ENCODE data around the gene GARNL3.

The GARNL3 gene

GRCh38 chr9:127279717-127280285, 15.2 kb downstream of the GARNL3 start:
- DNase-seq: no peak

- no peak for DNase-seq
These were observed 16.5 kb downstream of the GARNL3 start for GRCh38 chr9:127280880-127281660.

- DNase-seq: no peak
These were observed 17.3 kb downstream of the GARNL3 start for GRCh38 chr9:127281891-127282290.

- no peak for DNase-seq
These were observed 18.0 kb downstream of the GARNL3 start for GRCh38 chr9:127282611-127283010.

- no peak for DNase-seq
These were observed 18.6 kb downstream of the GARNL3 start for GRCh38 chr9:127283135-127283534.

DNA sequence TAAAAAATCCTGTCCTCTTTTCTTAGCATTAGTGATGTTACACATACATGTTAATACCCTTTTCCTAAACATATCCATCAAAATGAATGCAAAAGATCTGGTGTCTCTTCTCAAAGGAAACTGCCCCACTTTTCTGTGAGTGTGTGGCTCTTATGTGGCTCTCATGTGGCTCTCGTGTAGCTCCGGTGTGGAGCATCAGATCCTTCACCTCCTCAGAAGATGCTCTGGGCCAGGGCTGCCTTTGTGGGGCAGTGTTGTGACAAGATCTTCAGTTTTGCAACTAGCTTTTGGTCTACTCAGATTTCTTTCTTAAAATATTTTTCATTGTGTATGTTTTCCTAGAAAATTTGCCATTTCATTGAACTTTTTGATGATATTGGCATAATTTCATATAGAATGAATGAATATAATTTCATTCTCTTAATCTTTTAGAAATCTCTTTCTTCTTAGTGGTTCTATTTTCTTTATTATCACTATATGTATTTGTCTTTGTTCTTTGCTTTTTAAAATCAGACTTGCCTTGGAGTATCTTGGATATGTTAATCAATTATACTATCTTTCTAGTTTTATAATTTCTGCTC, 19.4 kb downstream of the GARNL3 start:
- no peak for DNase-seq

- DNase-seq: no peak
These were observed 21.4 kb downstream of the GARNL3 start for GRCh38 chr9:127285965-127286364.

DNA sequence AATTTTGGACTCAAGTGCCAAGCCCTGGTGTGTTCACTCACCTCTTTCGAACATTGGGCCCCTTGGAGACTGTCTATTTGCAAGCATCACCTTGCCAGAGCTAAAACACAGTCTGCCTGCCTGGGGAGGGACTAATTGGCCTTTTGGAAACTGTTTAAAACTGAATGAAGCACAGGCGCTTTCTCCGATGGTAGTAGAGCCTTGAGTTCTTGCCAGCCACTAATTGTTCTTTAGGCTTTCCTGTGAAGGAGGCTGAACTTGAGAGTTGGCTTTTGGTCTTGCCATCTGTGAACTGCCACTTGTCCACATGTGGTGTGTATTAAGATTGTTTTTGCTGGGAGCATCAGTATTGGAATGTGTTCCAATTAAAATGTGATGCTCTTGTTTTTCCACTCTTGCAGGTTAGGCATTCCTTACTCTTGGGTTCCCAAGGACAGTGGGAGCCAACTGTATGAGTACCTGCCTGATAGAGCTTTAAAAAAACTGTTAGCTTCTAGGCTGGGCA, 26.0 kb downstream of the GARNL3 start:
- DNase-seq: no peak

GRCh38 chr9:127291246-127291778, 26.7 kb downstream of the GARNL3 start:
- DNase-seq: no peak

DNA sequence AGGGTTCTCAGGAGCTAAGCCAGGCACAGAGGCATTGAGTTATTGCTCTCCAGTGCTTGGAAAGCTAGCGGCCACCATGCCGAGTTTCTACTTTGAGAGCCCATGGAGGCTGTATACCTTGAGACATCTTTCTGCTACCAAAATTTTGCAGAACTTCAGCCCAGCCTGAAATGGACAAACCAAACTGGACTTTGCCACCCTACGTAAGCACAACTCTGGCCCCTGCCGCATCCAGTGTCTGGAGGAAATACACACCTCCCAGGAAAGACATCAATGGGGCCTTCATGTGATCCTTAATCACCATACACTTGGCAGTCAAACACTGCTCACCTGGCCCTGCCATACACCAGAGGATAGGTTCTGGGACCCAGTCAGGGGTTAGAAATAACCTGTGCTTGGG, 27.8 kb downstream of the GARNL3 start:
- no peak for DNase-seq

- no peak for DNase-seq
These were observed 28.8 kb downstream of the GARNL3 start for GRCh38 chr9:127293328-127293727.

DNA sequence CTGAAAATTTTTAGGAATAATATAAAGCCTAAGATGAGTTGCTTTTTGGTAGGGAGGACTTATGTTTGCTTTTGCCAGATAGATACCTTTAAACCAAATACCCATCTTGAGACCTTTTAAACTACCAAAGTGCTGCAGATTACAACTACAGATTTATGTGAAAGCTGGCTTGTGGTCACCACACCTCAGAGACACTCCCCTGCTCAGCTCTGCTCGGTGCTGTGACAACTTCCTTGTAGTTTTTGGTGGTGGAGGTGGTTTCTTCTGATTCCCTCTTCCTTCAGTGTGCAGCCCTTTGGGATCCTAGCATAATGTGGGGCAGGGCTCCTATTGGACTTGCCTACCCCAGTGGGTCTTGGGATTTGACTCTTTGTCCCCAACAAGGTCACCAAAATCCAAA, 29.2 kb downstream of the GARNL3 start:
- no peak for DNase-seq

GRCh38 chr9:127295005-127295404, 30.4 kb downstream of the GARNL3 start:
- DNase-seq: no peak

GRCh38 chr9:127300886-127301447, 36.4 kb downstream of the GARNL3 start:
- no peak for DNase-seq

DNA sequence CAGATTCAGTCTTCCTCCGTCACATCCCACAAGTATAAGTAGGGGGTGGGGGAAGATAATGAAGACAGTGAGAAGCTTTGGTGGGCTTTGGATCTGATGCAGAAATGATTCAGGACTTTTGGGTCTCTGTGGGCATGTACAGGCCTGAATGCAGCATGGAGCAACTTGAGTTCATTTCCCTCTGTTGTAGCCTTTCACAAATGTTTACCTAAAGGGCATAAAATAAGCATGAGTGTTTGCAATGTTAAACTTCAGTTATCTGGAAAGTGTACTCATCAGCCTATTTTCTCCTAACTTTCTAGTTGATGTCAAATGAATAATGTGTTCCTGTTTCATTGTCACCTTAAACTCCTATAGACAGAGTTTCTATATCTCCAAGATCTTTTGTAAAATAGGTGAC, 39.3 kb downstream of the GARNL3 start:
- DNase-seq: no peak

DNA sequence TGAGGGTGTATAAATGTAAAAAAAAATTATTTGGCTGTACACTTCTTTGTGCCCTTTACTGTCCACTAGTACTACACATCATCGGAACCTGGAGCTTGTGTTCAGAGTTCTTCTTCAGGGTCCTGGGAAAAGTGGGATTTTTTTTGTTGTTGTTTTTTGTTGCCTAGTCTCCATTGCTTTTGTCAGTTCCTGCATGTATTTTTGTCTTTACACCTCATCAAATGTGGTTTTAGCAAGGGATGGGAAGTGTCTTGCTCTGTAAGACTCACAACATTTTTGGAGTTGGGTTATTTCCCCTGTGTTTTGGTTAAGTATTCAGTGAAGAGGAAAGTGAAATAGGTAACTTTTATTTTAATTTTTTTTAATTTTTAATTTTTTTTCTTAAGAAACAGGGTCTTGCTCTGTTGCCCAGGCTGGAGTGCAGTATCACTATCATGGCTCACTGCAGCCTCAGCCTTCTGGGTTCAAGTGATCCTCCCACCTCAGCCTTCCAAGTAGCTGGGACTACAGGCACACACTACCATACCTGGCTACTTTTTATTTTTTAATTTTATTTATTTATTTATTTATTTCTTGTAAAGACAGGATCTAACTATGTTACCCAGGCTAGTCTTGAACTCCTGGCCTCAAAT, 40.7 kb downstream of the GARNL3 start:
- no peak for DNase-seq

- no peak for DNase-seq
These were observed 41.3 kb downstream of the GARNL3 start for GRCh38 chr9:127305838-127306226.

- DNase-seq: no peak
These were observed 43.2 kb downstream of the GARNL3 start for GRCh38 chr9:127307802-127308201.

DNA sequence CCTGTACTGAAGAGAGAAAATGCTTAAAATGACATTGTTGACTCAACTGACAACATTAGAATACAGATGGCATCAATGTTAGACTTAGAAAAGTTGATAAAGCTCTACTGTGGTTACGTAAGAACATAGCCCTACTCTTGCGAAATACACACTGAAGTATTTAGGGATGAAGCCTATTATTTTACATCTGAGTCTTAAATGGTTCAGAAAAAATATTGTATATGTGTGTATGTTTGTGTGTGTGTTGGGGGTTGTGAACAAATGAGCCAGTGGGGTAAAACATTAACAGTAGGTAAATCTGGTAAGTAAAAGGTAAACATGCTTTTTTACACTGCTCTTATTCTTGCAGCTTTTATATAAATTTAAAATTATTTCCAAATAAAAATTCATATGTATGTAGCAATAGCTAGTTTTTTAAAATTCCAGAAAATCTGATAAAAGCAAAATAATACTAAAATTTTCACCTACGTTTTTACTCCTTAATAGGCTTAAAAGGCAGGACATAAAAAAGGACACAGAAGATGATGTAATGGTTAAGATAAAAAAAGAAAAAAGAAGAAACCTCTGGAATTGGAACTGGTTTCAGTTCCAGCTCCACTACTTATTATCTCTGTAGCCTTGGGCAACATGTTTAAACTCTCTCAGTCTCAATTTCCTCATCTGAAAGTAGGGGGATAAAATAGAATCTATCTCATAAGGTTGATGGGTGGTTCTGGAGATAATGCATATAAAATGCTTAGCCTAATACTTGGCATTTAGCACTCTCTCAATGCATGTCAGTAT, 44.3 kb downstream of the GARNL3 start:
- peak; percentile 42 to 43 for DNase-seq

DNA sequence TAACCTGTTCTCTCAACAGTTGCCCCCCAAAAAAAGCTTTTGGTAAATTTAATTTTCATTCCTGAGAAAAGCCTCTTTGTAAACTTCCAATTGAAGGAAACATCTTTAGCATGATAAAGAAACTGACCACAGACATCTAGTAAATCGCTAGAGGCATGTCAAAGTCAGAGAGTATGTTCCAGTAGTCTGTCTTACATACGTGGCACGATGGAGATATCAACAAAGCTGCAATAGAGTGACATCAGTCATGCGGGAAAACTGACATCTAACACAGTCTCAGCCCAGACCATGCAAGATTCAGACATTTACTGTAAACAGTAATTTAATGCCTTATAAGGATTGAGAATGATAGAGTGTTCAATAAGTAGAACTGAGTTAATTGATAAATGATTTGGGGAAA, 45.1 kb downstream of the GARNL3 start:
- no peak for DNase-seq

DNA sequence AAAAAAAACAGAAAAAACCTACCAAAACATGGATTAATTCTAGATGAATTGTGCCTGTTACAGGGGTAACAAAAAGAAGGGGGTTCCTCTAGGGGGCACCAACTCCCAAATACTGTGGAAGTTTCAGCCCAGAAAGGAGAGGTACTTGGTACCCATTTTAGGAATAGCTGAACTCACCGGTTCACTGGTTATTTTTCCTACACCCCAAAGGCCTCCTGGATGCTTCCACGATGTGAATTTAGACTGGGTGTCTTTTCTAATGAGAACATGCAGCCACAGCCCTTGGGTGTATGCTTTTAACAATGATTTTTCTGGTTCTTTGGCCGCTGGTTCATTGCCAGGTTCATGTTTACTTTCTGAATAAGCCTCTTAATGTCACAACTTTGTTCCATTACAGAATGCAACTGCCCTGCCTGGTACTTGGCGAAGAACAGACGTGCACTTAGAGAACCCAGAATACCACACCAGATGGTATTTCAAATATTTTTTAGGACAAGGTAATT, 46.7 kb downstream of the GARNL3 start:
- DNase-seq: peak in 1 of 2 donors; percentile 20

DNA sequence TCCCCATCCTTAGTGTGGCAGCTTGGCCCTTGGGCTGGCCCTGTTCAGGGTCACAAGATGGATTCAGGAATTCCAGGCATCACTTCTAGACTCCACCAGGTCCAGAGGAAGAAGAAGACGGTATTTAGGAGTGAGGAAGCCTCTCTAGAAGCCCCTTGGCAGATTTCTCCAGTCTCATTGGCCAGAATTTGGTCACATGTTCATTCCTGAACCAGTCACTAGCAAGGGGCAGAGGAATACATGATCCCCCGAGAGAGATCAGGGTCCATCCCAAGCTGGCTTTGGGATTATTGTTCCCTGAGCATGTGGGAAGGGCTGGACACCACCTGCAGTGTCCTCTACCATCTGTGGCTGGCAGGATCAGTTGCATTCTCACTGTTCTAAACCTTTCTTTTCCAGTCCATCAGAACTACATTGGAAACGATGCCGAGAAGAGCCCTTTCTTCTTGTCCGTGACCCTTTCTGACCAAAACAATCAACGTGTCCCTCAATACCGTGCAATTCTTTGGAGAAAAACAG, 48.5 kb downstream of the GARNL3 start:
- DNase-seq: no peak

Data from inflammatory macrophage treated with lipopolysaccharide for 1 hour (primary cell).